GM23338 (cell line): ENCODE results near the gene NOPCHAP1.

ENCODE experiments used
- CREB1 ChIP-seq: fragments of 250-450 bp; sonication (Bioruptor Pico); IDR thresholded peaks from 2 replicates; pipeline ENCODE4 v1.5.0; 2020; ENCODE audit warnings: low read depth, mild to moderate bottlenecking, moderate library complexity
- EZH2 ChIP-seq: fragments of 200-600 bp; sonication (generic); IDR thresholded peaks from one replicate; pipeline ENCODE4 v1.8.0; 2017; ENCODE audit warnings: antibody characterized with exemption, mild to moderate bottlenecking, low read depth; ENCODE audit not compliant: unreplicated experiment
- JUNB ChIP-seq: IDR thresholded peaks from one replicate; pipeline ENCODE4 v1.6.1; 2016; ENCODE audit warnings: antibody characterized with exemption; ENCODE audit not compliant: unreplicated experiment
- POLR2AphosphoS5 ChIP-seq: IDR thresholded peaks from 2 replicates; pipeline ENCODE4 v1.6.1; 2016; ENCODE audit warnings: antibody characterized with exemption, low read depth
- REST ChIP-seq: IDR thresholded peaks from one replicate; pipeline ENCODE4 v1.6.1; 2018; ENCODE audit warnings: antibody characterized with exemption; ENCODE audit not compliant: unreplicated experiment
- ZNF331 ChIP-seq: fragments of 250-450 bp; sonication (Bioruptor Pico); IDR thresholded peaks from 2 replicates; pipeline ENCODE4 v1.5.0; 2020; ENCODE audit warnings: low read depth, mild to moderate bottlenecking, moderate library complexity
- TF ChIP-seq, protein P1 (sequence below), 2 experiments: fragments of 200-600 bp in 1 of 2; sonication (generic) in 1 of 2; conservative IDR thresholded peaks; 2 replicates each; pipeline versions ENCODE4 v1.5.1 to v1.6.1; 2016 to 2017; ENCODE audit warnings: antibody characterized with exemption in 2 of 2, low read depth in 2 of 2, mild to moderate bottlenecking in 2 of 2, moderate library complexity in 1 of 2

DNA sequence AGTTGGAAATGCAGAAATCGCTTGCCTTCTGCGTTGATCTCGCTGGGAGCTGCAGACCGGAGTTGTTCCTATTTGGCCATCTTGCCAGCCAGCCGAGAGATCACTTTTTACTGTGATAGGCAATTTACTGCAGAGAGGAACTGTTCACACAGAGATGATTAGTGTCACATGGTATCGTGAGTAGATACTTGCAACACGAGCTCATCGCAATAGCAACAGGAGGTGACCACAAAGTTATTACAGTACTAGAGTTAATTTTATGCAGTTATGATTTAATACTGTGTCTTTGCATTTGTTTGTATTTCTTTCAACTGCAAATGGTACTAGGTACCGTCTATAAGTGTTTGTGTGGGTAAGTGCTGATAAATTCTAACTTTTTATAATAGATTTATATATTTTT is 27.8 kb downstream of the NOPCHAP1 start:
- TF ChIP-seq, protein P1, sequence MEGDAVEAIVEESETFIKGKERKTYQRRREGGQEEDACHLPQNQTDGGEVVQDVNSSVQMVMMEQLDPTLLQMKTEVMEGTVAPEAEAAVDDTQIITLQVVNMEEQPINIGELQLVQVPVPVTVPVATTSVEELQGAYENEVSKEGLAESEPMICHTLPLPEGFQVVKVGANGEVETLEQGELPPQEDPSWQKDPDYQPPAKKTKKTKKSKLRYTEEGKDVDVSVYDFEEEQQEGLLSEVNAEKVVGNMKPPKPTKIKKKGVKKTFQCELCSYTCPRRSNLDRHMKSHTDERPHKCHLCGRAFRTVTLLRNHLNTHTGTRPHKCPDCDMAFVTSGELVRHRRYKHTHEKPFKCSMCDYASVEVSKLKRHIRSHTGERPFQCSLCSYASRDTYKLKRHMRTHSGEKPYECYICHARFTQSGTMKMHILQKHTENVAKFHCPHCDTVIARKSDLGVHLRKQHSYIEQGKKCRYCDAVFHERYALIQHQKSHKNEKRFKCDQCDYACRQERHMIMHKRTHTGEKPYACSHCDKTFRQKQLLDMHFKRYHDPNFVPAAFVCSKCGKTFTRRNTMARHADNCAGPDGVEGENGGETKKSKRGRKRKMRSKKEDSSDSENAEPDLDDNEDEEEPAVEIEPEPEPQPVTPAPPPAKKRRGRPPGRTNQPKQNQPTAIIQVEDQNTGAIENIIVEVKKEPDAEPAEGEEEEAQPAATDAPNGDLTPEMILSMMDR (conservative IDR thresholded peaks at IDR 0.05; ENCODE audit: low read depth in 2 of 2), result no peak
- TF ChIP-seq CREB1 (CRISPR knock-in tag) (no peak), EZH2 (no peak), ZNF331 (CRISPR knock-in tag) (no peak), POLR2AphosphoS5 (no peak), JUNB (no peak), REST (no peak)
